ENCODE data around the gene PIM3.
A peak's percentile ranks its signal among the peaks of the same experiment; 100 is the strongest.

DNA sequence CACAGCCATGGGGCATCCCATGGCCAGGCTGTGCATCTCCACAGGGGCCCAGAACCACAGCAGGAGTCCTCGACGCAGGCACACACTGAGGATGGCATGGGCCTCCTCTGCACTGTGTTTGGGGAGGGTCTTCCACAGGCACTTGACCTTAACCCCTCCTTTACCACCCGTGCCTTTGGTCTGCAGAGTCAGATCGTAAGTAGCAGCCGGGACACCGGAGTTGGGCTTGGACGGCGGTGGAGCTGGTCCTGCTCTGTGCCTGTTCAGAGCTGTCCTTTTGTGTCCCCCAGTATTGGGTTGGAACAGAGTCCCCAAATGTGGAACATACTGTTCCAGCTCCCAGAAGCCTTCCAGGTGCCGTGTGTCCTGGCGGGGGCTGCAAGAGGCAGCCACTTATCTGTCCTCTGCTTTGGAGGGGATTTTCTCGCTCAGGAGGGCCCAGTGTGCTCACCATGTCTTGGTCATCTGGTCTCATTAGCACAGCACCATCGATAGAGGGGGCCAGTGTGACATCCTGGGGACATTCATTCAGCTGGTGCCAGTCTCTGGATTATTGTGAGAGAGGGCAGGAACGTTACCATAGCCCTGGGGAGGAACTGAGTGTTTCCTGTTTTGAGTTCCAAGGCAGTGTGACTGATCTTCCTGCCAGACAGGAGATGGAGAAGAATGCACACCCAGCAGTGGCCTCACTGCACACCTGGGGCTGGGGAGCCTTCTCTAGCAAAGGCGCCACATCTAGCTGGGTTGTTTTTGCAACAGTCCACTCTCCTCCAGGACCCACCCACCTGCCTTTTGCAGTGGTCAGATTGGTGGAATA lies 29.8 kb upstream of the PIM3 start:
- no peak for TF ChIP-seq POLR2A (IDR thresholded peaks at IDR 0.05)
- TF ChIP-seq, protein P1, sequence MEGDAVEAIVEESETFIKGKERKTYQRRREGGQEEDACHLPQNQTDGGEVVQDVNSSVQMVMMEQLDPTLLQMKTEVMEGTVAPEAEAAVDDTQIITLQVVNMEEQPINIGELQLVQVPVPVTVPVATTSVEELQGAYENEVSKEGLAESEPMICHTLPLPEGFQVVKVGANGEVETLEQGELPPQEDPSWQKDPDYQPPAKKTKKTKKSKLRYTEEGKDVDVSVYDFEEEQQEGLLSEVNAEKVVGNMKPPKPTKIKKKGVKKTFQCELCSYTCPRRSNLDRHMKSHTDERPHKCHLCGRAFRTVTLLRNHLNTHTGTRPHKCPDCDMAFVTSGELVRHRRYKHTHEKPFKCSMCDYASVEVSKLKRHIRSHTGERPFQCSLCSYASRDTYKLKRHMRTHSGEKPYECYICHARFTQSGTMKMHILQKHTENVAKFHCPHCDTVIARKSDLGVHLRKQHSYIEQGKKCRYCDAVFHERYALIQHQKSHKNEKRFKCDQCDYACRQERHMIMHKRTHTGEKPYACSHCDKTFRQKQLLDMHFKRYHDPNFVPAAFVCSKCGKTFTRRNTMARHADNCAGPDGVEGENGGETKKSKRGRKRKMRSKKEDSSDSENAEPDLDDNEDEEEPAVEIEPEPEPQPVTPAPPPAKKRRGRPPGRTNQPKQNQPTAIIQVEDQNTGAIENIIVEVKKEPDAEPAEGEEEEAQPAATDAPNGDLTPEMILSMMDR (IDR thresholded peaks at IDR 0.05) = peak in 5 of 6 experiments; percentile 33 to 70 (median 59)
